KMS-11 (cell line): Measurements from ENCODE around the gene SRGAP1.

Source experiments
- H2AFZ ChIP-seq: fragments of 200-600 bp; sonication (generic); 2 replicates; pipeline ENCODE4 v1.6.1; 2016; ENCODE audit warnings: antibody characterized with exemption, mixed run types, low read depth
- H3K27ac ChIP-seq: fragments of 200-600 bp; sonication (generic); 2 replicates; pipeline ENCODE4 v1.6.1; 2016; ENCODE audit warnings: mild to moderate bottlenecking, mixed run types
- H3K27me3 ChIP-seq: fragments of 200-600 bp; sonication (generic); 2 replicates; pipeline ENCODE4 v1.6.1; 2017; ENCODE audit warnings: mild to moderate bottlenecking, low read depth, mixed run types, moderate library complexity; ENCODE audit not compliant: insufficient read depth
- H3K36me3 ChIP-seq: fragments of 200-600 bp; sonication (generic); 2 replicates; pipeline ENCODE4 v1.6.1; 2017; ENCODE audit warnings: mild to moderate bottlenecking, mixed run types; ENCODE audit not compliant: insufficient read depth
- H3K4me1 ChIP-seq: fragments of 200-600 bp; sonication (generic); 2 replicates; pipeline ENCODE4 v1.6.1; 2016; ENCODE audit warnings: mild to moderate bottlenecking, low read depth, mixed run types; ENCODE audit not compliant: poor library complexity, severe bottlenecking
- H3K4me2 ChIP-seq: fragments of 200-600 bp; sonication (generic); 2 replicates; pipeline ENCODE4 v1.7.0; 2016; ENCODE audit warnings: mild to moderate bottlenecking, mixed run types
- H3K4me3 ChIP-seq: fragments of 200-600 bp; sonication (generic); IDR thresholded peaks from 2 replicates; pipeline ENCODE4 v1.6.1; 2017; ENCODE audit warnings: low read depth, low read length, mixed read lengths; ENCODE audit not compliant: insufficient read depth
- H3K79me2 ChIP-seq: fragments of 200-600 bp; sonication (generic); 2 replicates; pipeline ENCODE4 v1.6.1; 2016; ENCODE audit warnings: low read depth, mixed run types; ENCODE audit not compliant: insufficient read depth
- H3K9ac ChIP-seq: fragments of 200-600 bp; sonication (generic); 2 replicates; pipeline ENCODE4 v1.6.1; 2016; ENCODE audit warnings: mild to moderate bottlenecking, mixed run types
- H4K20me1 ChIP-seq: fragments of 200-600 bp; sonication (generic); 2 replicates; pipeline ENCODE4 v1.6.1; 2016; ENCODE audit warnings: mild to moderate bottlenecking, mixed run types; ENCODE audit not compliant: insufficient read depth
- TF ChIP-seq, protein P1 (sequence below): fragments of 200-600 bp; sonication (generic); conservative IDR thresholded peaks from 2 replicates; pipeline ENCODE4 v1.6.1; 2017; ENCODE audit warnings: low read depth, mild to moderate bottlenecking, antibody characterized with exemption, low read length, moderate library complexity, mixed read lengths

The SRGAP1 gene

DNA sequence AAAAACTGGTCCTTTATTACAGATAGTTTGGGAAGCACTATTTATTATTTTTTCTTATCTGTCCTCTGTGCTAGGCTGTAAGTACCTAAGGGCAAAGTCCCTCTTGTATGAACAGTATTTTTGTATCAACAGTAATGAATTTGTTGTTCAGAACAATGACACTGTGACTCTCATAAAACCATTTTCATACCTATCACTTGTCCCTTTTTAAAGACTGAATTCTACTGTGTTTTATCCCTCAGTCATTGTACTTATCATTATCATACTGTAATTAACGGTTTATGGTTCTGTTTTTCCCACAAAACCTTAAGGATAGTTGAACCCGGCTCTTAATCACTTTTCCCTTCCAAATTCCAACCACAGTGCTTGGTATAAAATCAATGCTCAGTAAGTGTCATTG lies 69.4 kb downstream of the SRGAP1 start:
- no peak overlapping the region for H2AFZ ChIP-seq
- no peaks in the 10 kb centered on the region for H4K20me1 ChIP-seq
- no peak overlapping the region for H3K4me2 ChIP-seq
- no peak overlapping the region for H3K27ac ChIP-seq
- H3K4me3 ChIP-seq: no peak overlapping the region
- H3K79me2 ChIP-seq: no peaks in the 10 kb centered on the region
- H3K4me1 ChIP-seq: no peaks in the 10 kb centered on the region
- H3K9ac ChIP-seq: no peak overlapping the region
- H3K27me3 ChIP-seq: no peaks in the 10 kb centered on the region
- H3K36me3 ChIP-seq: no peaks in the 10 kb centered on the region
- TF ChIP-seq, protein P1, sequence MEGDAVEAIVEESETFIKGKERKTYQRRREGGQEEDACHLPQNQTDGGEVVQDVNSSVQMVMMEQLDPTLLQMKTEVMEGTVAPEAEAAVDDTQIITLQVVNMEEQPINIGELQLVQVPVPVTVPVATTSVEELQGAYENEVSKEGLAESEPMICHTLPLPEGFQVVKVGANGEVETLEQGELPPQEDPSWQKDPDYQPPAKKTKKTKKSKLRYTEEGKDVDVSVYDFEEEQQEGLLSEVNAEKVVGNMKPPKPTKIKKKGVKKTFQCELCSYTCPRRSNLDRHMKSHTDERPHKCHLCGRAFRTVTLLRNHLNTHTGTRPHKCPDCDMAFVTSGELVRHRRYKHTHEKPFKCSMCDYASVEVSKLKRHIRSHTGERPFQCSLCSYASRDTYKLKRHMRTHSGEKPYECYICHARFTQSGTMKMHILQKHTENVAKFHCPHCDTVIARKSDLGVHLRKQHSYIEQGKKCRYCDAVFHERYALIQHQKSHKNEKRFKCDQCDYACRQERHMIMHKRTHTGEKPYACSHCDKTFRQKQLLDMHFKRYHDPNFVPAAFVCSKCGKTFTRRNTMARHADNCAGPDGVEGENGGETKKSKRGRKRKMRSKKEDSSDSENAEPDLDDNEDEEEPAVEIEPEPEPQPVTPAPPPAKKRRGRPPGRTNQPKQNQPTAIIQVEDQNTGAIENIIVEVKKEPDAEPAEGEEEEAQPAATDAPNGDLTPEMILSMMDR: no peak

DNA sequence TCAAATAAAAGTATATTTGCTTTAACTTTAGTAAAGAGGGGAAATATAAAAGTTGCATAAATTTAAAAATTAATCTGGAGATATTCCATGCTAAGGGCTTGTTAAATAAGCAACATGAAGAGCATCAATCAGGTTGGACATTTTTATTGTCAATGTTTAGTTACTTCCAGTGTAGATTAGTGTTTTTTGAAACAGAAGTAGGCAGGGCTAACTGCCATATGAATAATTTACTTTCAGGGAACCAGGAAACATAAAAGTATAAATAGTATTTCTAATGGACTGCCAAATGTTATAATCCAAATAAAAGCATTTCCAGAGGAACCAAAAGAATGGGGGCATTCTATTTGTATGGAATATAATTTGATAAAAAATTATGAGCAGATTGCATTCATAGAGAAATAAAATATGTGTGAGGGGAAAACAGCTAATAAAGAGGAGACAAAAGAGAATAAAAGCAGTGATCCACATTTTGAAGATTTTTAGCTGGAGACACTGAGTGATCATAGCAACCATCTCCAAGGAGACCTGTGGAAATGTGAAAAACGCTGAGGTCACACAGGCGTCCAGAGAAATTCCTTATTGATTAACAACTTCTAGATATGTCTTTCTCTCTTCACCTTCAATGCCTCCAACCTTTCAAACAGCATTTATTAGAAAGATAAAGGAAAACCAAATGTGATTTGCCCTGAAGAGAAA lies 70.8 kb downstream of the SRGAP1 start:
- no peaks in the 10 kb centered on the region for H3K79me2 ChIP-seq
- TF ChIP-seq, protein P1: no peak
- H3K27ac ChIP-seq: no peak overlapping the region
- no peaks in the 10 kb centered on the region for H3K36me3 ChIP-seq
- H3K4me3 ChIP-seq: no peak overlapping the region
- H3K4me1 ChIP-seq: no peaks in the 10 kb centered on the region
- no peak overlapping the region for H2AFZ ChIP-seq
- H3K9ac ChIP-seq: no peak overlapping the region
- H3K4me2 ChIP-seq: no peak overlapping the region
- H3K27me3 ChIP-seq: no peaks in the 10 kb centered on the region
- H4K20me1 ChIP-seq: no peaks in the 10 kb centered on the region

DNA sequence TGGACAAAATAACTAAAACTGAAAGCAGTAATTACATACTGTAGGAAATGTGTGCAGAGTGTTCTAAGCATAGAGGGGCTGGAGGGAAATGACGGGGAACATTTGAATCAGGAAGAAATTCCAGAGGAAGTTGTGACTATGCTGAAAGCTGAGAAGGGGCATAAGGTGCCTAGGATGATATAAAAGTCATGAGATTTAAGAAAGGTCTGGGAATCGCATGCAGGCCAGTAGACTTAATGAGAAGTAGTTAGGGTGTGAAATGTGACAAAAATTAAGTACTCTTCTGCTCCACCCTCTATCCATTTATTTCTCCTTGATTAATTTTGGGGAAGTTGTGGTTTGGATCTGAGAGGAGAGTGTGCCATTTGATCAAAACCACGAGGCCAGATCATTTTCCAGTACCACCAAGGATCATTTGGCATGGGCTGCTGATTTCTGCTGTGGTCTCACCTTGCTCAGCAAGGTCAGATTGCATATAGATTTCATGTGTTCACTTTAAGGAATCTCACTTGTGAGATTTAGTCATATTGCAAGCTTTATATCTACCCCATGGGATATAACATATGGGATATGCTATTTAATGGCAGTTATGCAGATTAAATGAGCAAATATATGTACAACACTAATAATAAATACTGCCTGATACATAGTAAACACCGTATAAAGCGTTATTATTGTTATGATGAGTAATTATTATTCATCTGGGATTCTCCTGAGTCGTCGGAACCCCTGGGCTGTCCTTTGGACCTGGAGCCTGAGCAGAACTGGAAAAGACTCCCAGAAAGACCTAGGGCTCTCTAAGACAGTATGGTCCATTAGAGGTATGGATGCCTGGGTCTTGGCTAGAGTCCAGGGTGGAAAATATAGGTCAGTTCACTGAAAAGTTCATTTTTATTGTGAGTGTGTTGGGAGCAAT lies 72.3 kb downstream of the SRGAP1 start:
- H3K4me1 ChIP-seq: no peaks in the 10 kb centered on the region
- no peaks in the 10 kb centered on the region for H3K36me3 ChIP-seq
- no peak overlapping the region for H3K4me2 ChIP-seq
- H2AFZ ChIP-seq: no peak overlapping the region
- H3K9ac ChIP-seq: no peak overlapping the region
- H3K4me3 ChIP-seq: no peak overlapping the region
- H3K79me2 ChIP-seq: no peaks in the 10 kb centered on the region
- H3K27me3 ChIP-seq: no peaks in the 10 kb centered on the region
- TF ChIP-seq, protein P1: no peak
- H3K27ac ChIP-seq: no peak overlapping the region
- no peaks in the 10 kb centered on the region for H4K20me1 ChIP-seq

DNA sequence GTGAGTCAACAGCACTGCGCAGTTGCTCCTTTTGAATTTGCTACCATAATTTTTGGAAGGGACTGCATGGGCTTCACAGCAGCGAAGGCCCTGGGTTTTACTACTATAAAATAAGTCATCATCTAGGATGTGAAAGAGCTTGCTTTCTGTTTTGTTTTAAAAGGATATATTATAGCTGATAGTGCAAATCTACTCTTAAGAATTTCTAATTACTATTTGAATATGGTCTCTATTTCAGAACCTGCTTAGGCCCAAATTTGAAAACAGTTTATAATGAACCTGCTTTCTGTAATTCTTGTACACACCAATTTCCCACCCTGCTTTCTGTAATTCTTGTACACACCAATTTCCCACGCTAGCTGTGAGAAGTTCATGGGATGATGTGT lies 73.0 kb downstream of the SRGAP1 start:
- Histone ChIP-seq H3K4me1 (no peaks in the 10 kb centered on the region), H3K4me2 (no peak overlapping the region), H3K4me3 (no peak overlapping the region), H3K27ac (no peak overlapping the region), H3K27me3 (no peaks in the 10 kb centered on the region), H3K9ac (no peak overlapping the region), H4K20me1 (no peaks in the 10 kb centered on the region), H2AFZ (no peak overlapping the region), H3K36me3 (no peaks in the 10 kb centered on the region), H3K79me2 (no peaks in the 10 kb centered on the region)
- TF ChIP-seq, protein P1: no peak
